Endothelial cell of umbilical vein (primary cell): Measurements from ENCODE around the gene SUOX.
"Not testable (repeated sequence)": the region's sequence is repeated elsewhere in the genome, so short reads cannot be mapped to it uniquely, and the experiment has no call there.

Source experiments
- CTCF ChIP-seq, 2 donors: IDR thresholded peaks; 1 replicate in 1 of 2; 2 replicates in 1 of 2; pipeline ENCODE4 v1.5.1; 2011; ENCODE audit warnings: low read length in 2 of 2, mild to moderate bottlenecking in 2 of 2, moderate library complexity in 2 of 2, control low read depth in 1 of 2, inconsistent platforms in 1 of 2, low read depth in 1 of 2; ENCODE audit not compliant: insufficient read depth in 1 of 2; ENCODE audit errors: extremely low read depth in 1 of 2
- EZH2 ChIP-seq: IDR thresholded peaks from 2 replicates; pipeline ENCODE4 v1.6.1; 2012; ENCODE audit warnings: borderline replicate concordance, low read depth, mild to moderate bottlenecking, moderate library complexity, low read length, inconsistent platforms; ENCODE audit not compliant: severe bottlenecking
- FOS ChIP-seq: IDR thresholded peaks from 2 replicates; pipeline ENCODE4 v1.6.1; 2011; ENCODE audit warnings: mild to moderate bottlenecking, low read length, moderate library complexity, borderline replicate concordance; ENCODE audit not compliant: insufficient read depth
- GATA2 ChIP-seq: IDR thresholded peaks from 2 replicates; pipeline ENCODE4 v1.7.0; 2011; ENCODE audit warnings: low read depth, mild to moderate bottlenecking, moderate library complexity, mixed read lengths, low read length; ENCODE audit not compliant: insufficient read length, insufficient read depth
- JUN ChIP-seq: IDR thresholded peaks from 2 replicates; pipeline ENCODE4 v1.6.1; 2011; ENCODE audit warnings: borderline replicate concordance, low read depth; ENCODE audit not compliant: insufficient read length, insufficient read depth
- MAX ChIP-seq: IDR thresholded peaks from 2 replicates; pipeline ENCODE4 v1.6.1; 2011; ENCODE audit not compliant: insufficient read depth, insufficient read length
- MYC ChIP-seq: IDR thresholded peaks from one replicate; pipeline ENCODE4 v1.6.1; 2011; ENCODE audit warnings: mild to moderate bottlenecking, low read depth, low read length
- POLR2A ChIP-seq: IDR thresholded peaks from 2 replicates; pipeline ENCODE4 v1.6.1; 2012; ENCODE audit warnings: low read depth, mild to moderate bottlenecking, control low read depth, low read length
- POLR2AphosphoS5 ChIP-seq: IDR thresholded peaks from 2 replicates; pipeline ENCODE4 v1.6.1; 2012; ENCODE audit warnings: low read depth, mild to moderate bottlenecking, control low read depth, low read length, moderate library complexity; ENCODE audit not compliant: insufficient read depth

DNA sequence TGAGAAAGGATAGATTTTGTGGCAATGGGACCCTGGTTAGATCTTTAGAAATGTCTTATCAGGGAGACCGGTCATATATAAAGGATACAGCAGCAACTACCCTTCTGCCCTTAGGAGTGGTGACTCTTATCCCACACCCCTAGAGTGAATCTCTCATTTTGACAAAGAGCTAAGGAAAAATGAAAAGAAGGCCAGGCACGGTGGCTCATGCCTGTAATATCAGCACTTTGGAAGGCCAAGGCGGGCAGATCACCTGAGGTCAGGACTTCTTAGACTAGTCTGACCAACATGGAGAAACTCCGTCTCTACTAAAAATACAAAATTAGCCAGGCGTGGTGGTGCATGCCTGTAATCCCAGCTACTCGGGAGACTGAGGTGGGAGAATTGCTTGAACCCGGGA lies 11.1 kb upstream of the SUOX start:
- not testable (repeated sequence) for TF ChIP-seq CTCF (IDR thresholded peaks at IDR 0.05; ENCODE audit: extremely low read depth in 1 of 2, insufficient read depth in 1 of 2, low read depth in 1 of 2, low read length in 2 of 2); POLR2A; EZH2; POLR2AphosphoS5; JUN; FOS; MYC; MAX; GATA2
